Inferior parietal cortex (tissue), 1 donor: ENCODE measurements around the gene HERC4.
"Not testable (repeated sequence)": the region's sequence is repeated elsewhere in the genome, so short reads cannot be mapped to it uniquely, and the experiment has no call there.

Source experiments
- DNase-seq: peaks from one replicate; pipeline ENCODE4 v3.0.0-alpha.2; 2016; ENCODE audit errors: extremely low spot score

The HERC4 gene

DNA sequence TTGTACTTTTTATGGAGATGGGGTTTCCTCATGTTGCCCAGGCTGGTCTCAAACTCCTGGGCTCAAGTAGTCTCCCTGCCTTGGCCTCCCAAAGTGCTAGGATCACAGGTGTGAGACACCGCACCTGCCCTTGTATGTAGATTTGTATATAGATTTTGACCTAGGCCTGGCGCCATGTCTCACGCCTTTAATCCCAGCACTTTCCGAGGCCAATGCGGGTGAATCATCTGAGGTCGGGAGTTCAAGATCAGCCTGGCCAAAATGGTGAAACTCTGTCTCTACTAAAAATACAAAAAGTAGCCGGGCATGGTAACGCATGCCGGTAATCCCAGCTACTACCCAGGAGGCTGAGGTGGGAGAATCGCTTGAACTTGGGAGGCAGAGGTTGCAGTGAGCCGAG is 197.7 kb downstream of the HERC4 start:
- DNase-seq = not testable (repeated sequence)

DNA sequence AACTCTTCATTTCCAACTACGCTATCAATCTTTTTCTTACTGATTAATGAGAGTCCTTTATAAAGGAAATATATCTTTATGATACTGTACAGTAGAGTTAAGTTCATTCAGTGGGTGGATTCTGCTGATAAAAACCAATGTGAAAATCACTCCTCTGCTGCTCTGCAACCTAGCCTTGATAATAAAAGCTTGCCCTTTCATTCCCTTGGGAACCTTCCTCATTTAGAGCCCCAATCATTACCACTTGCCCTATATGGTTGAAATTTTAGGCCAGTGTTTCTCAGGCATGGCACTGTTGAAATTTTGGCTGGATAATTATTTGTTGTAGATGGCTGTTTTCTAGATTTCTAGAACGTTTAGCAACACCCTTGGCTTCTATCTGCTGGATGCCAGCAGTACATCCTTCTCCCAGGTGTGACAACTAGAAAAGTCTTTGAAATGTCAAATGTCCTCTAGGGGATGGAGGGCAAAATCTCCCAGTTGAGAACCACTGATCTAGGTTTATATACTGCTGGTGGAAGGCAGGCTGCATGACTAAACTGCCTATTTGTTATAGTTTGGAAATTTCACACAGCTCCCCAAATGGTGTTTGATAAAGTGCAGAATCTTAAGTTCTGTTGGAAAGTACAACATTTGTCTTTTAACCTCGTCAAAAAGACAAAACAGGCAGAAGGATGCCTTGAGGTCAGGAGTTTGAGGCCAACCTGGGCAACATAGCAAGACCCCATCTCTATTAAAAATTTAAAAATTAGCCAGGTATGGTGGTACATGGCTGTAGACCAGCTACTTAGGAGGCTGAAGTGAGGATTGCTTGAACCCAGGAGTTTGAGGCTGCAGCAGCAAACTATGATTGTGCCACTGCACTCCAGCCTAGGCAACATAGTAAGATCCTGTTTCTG is 199.5 kb downstream of the HERC4 start:
- DNase-seq = no peak
